CD4-positive, alpha-beta T cell (primary cell): ENCODE data around the gene TMEM121. TPM values are rescaled to one million over a fixed set of nuclear protein-coding genes. Genes with fewer than 3 reads are reported as not detected.
A peak's percentile ranks its signal among the peaks of the same experiment; 100 is the strongest.

Experiments used
- ATAC-seq: fragments of 200-7000 bp; cut with Tn5 transposase; one replicate; pipeline ENCODE4 v1.10.0; 2022; ENCODE audit warnings: mild to moderate bottlenecking; ENCODE audit not compliant: poor library complexity
- CTCF ChIA-PET: fragments of 350-600 bp; sonication (Branson Sonifier 250); formaldehyde crosslinking; loops from one replicate; lab custom pipeline; 2021; ENCODE audit warnings: antibody characterized with exemption, inconsistent platforms; lab: Charles Lee
- POLR2A ChIA-PET: fragments of 350-600 bp; sonication (Branson Sonifier 250); formaldehyde crosslinking; loops from one replicate; lab custom pipeline; 2021; ENCODE audit warnings: antibody characterized with exemption, inconsistent platforms; lab: Charles Lee
- DNase-seq, 14 experiments: peaks; one replicate each; pipeline ENCODE4 v3.0.0-alpha.2; 2013 to 2020; ENCODE audit warnings: mixed read lengths in 2 of 14
- H3K27ac ChIP-seq, 2 donors: one replicate each; pipeline versions ENCODE4 v1.5.1 to v1.7.0; 2013; ENCODE audit warnings: low read length in 2 of 2, low read depth in 1 of 2, mild to moderate bottlenecking in 1 of 2
- H3K27me3 ChIP-seq, 2 experiments: 1 replicate in 1 of 2; 2 replicates in 1 of 2; pipeline versions ENCODE4 v1.6.1 to v1.7.0; 2013; ENCODE audit warnings: low read length in 2 of 2, control low read depth in 1 of 2, mild to moderate bottlenecking in 1 of 2, moderate library complexity in 1 of 2; ENCODE audit not compliant: insufficient read depth in 2 of 2, control insufficient read depth in 1 of 2
- H3K36me3 ChIP-seq: one replicate; pipeline ENCODE4 v1.6.1; 2013; ENCODE audit warnings: low read length, control low read depth; ENCODE audit not compliant: insufficient read depth
- H3K4me1 ChIP-seq: one replicate; pipeline ENCODE4 v1.6.1; 2013; ENCODE audit warnings: low read length, control low read depth; ENCODE audit not compliant: insufficient read depth
- H3K4me3 ChIP-seq: one replicate; pipeline ENCODE4 v1.5.1; 2013; ENCODE audit warnings: mild to moderate bottlenecking, low read length, moderate library complexity
- H3K9me3 ChIP-seq, 2 experiments: 1 replicate in 1 of 2; 2 replicates in 1 of 2; pipeline versions ENCODE4 v1.6.1 to v1.7.0; 2013; ENCODE audit warnings: low read length in 2 of 2, mild to moderate bottlenecking in 2 of 2, control low read depth in 1 of 2, moderate library complexity in 1 of 2; ENCODE audit not compliant: control insufficient read depth in 1 of 2, insufficient read depth in 1 of 2
- H3K27ac Mint-ChIP-seq: one replicate; pipeline ENCODE4 v1.8.0; 2020; ENCODE audit warnings: mixed read lengths
- H3K27me3 Mint-ChIP-seq: one replicate; pipeline ENCODE4 v1.8.0; 2021; ENCODE audit warnings: mixed read lengths
- H3K36me3 Mint-ChIP-seq: one replicate; pipeline ENCODE4 v1.8.0; 2021; ENCODE audit warnings: low read depth, mixed read lengths
- H3K4me1 Mint-ChIP-seq: one replicate; pipeline ENCODE4 v1.8.0; 2021; ENCODE audit warnings: low read depth, mixed read lengths
- H3K4me3 Mint-ChIP-seq: one replicate; pipeline ENCODE4 v1.8.0; 2020; ENCODE audit warnings: mild to moderate bottlenecking, mixed read lengths
- H3K9me3 Mint-ChIP-seq: one replicate; pipeline ENCODE4 v1.8.0; 2020; ENCODE audit warnings: mixed read lengths
- intact Hi-C, 2 experiments: fragments of 100-400 bp; cut with DNase I in 1 of 2; cut with micrococcal nuclease in 1 of 2; formaldehyde crosslinking; loops; one replicate each; pipeline versions ENCODE4 v1.15.1 to v1.9.0; 2023 to 2025; cut with DNase I, micrococcal nuclease
- total RNA-seq, 174 experiments: library from RNA in 2 of 174; stranded (reverse) in 2 of 174; gene quantifications; one replicate each; pipeline ENCODE4 v1.2.3 and lab custom pipeline; 2021 to 2026
- TF ChIP-seq, protein P1 (sequence below): fragments of 200-600 bp; IDR thresholded peaks from one replicate; pipeline ENCODE4 v1.8.0; 2022; ENCODE audit warnings: antibody characterized with exemption, mild to moderate bottlenecking

TMEM121 gene
- total RNA-seq, 2 experiments from 2014 or later = 1.6 to 1.7 TPM

DNA sequence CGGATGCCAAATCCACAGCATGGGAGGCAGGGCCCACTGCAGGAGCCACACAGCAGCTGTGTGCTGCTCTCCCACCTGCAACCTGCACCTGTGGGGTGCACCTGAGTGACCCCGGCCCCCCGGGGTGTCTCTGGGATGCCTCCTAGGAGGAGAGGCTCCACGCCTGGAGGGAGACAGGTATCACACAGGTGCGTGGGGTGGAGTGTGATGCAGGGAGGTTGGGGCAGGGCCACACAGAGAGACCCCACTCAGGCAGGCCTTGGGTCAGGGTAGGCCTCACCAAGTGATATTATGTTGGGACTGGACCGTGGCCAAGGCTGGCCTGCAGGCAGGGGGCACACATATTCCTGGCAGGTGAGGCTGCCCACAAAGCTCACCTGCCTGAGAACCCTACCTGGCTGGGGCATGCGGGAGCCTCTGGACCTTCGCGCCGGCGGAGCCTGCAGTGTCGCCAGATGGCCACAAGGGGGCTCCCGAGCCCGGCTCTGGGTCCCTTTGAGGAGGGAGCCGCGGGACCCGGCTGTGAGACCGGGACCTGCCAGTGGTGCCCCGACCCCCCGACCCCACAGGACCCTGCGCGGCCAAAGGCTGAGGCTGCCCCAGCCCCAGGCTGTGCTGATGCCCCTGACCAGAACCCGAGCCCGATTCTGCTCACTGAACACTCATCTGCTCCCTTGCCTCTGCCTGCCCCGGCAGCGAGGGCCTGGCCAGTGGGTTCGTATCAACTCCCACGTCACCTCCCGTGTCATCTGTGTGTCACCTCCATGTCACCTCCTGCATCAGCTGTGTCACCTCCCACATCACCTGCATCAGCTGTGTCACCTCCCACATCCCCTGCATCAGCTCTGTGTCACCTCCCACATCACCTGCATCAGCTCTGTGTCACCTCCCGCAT is 11.4 kb downstream of the TMEM121 start:
- H3K4me3 ChIP-seq = no peak overlapping the region
- peaks cover 1% of the 10 kb centered on the region for H3K9me3 Mint-ChIP-seq
- peaks cover 8% of the 10 kb centered on the region for H3K4me1 ChIP-seq
- CTCF ChIA-PET = interaction anchor here (0.7 kb wide), 1 partner anchor 44 kb away, joined by 3 read pairs; no protein-coding TSS in a partner anchor
- no peaks in the 10 kb centered on the region for H3K36me3 Mint-ChIP-seq
- peaks cover 13% of the 10 kb centered on the region for H3K27me3 Mint-ChIP-seq
- peak; percentile 82 for ATAC-seq
- peak overlapping the region; percentile 42 for H3K27ac Mint-ChIP-seq
- H3K27ac ChIP-seq = no peak overlapping the region
- H3K9me3 ChIP-seq = peaks cover 2 to 5% of the 10 kb centered on the region in 2 experiments
- peaks cover 3 to 5% of the 10 kb centered on the region in 2 experiments for H3K27me3 ChIP-seq
- TF ChIP-seq, protein P1, sequence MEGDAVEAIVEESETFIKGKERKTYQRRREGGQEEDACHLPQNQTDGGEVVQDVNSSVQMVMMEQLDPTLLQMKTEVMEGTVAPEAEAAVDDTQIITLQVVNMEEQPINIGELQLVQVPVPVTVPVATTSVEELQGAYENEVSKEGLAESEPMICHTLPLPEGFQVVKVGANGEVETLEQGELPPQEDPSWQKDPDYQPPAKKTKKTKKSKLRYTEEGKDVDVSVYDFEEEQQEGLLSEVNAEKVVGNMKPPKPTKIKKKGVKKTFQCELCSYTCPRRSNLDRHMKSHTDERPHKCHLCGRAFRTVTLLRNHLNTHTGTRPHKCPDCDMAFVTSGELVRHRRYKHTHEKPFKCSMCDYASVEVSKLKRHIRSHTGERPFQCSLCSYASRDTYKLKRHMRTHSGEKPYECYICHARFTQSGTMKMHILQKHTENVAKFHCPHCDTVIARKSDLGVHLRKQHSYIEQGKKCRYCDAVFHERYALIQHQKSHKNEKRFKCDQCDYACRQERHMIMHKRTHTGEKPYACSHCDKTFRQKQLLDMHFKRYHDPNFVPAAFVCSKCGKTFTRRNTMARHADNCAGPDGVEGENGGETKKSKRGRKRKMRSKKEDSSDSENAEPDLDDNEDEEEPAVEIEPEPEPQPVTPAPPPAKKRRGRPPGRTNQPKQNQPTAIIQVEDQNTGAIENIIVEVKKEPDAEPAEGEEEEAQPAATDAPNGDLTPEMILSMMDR = peak; percentile 98
- no peaks in the 10 kb centered on the region for H3K36me3 ChIP-seq
- POLR2A ChIA-PET = interaction anchor here (1.2 kb wide), 1 partner anchor 56 kb away, joined by 3 read pairs; no protein-coding TSS in a partner anchor
- DNase-seq = peak; percentile 56 to 81 (median 69)
- no peaks in the 10 kb centered on the region for H3K4me1 Mint-ChIP-seq
- intact Hi-C loops = no loop called here
- H3K4me3 Mint-ChIP-seq = no peak overlapping the region

DNA sequence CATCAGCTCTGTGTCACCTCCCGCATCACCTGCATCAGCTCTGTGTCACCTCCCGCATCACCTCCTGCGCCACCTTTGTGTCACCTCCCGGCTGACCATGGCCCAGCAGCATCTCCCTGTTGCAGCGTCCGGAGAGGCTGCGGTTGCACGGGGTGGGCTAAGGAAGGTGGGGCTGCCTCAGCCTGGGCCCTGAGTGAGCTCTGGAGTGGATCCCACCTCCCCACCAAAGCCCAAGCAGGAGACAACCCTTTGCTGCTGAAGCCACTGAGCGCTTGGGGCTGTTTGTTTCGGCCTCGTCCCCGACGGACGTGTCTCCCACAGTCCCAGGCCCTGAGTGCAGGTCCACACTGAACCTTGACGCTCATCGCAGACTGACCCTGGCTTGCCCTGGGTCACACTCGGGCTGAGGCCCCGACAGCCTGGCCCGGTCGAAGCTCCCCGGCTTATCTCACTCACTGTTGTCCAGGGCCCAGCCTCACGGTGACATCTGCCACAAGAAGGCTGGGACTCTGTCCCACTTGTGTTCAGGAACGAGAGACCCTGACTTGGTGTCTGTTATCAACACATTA is 12.2 kb downstream of the TMEM121 start:
- no peaks in the 10 kb centered on the region for H3K36me3 ChIP-seq
- Mint-ChIP-seq H3K4me3 (no peak overlapping the region), H3K27ac (peak overlapping the region; percentile 42), H3K9me3 (peaks cover 3% of the 10 kb centered on the region), H3K4me1 (no peaks in the 10 kb centered on the region), H3K36me3 (no peaks in the 10 kb centered on the region), H3K27me3 (peaks cover 13% of the 10 kb centered on the region)
- ATAC-seq (no peak), DNase-seq (no peak)
- ChIA-PET CTCF (no interaction called here), POLR2A (no interaction called here)
- H3K9me3 ChIP-seq = peaks cover 5 to 9% of the 10 kb centered on the region in 2 experiments
- TF ChIP-seq, protein P1 = no peak
- no peak overlapping the region for H3K27ac ChIP-seq
- H3K4me3 ChIP-seq = no peak overlapping the region
- peaks cover 3 to 5% of the 10 kb centered on the region in 2 experiments for H3K27me3 ChIP-seq
- intact Hi-C loops = no loop called here
- peaks cover 8% of the 10 kb centered on the region for H3K4me1 ChIP-seq

DNA sequence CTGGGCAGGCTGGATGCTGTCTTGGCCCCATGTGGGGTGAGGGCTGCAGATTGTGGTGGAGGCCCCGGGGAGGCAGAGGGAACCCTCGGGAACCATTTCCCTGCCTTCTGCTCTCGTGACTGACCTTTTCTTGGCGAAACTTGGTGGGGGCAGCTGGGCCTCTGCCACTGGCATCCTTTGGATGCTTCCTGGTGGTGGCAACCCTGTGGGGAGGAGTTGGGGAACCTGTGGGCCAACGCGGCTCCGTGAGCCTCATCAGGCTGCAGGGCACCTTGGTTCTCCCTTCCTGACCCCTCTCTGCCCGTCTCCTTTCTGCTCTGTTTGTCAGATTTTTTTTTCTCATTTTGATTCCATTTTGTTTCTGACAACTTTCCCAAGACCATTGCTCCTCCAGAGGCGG is 14.4 kb downstream of the TMEM121 start:
- DNase-seq = no peak

More for the DNA sequence above, 14.4 kb downstream of the TMEM121 start:
- no peaks in the 10 kb centered on the region for H3K36me3 ChIP-seq
- H3K9me3 ChIP-seq = peaks cover 5 to 10% of the 10 kb centered on the region in 2 experiments
- Mint-ChIP-seq H3K36me3 (no peaks in the 10 kb centered on the region), H3K4me3 (no peak overlapping the region), H3K27ac (no peak overlapping the region), H3K9me3 (peaks cover 3% of the 10 kb centered on the region), H3K27me3 (peaks cover 13% of the 10 kb centered on the region), H3K4me1 (no peaks in the 10 kb centered on the region)
- H3K27me3 ChIP-seq = peaks cover 3 to 5% of the 10 kb centered on the region in 2 experiments
- H3K4me3 ChIP-seq = no peak overlapping the region
- CTCF ChIA-PET = no interaction called here
- no peak overlapping the region for H3K27ac ChIP-seq
- ATAC-seq = no peak
- TF ChIP-seq, protein P1 = no peak
- H3K4me1 ChIP-seq = peaks cover 8% of the 10 kb centered on the region
- POLR2A ChIA-PET = no interaction called here
- intact Hi-C loops = no loop called here
